LoVo (cell line): ENCODE results near the gene PREB.
"Not testable (repeated sequence)": the region's sequence is repeated elsewhere in the genome, so short reads cannot be mapped to it uniquely, and the experiment has no call there.

ENCODE experiments used
- DNase-seq: peaks from one replicate; pipeline ENCODE4 v3.0.0-alpha.2; 2016; ENCODE audit warnings: low spot score

The PREB gene

GRCh38 chr2:27127883-27128667 is 6.4 kb downstream of the PREB start:
- no peak for DNase-seq

- no peak for DNase-seq
These were observed 8.2 kb downstream of the PREB start for GRCh38 chr2:27126252-27126710.

GRCh38 chr2:27125104-27125503 is 9.3 kb downstream of the PREB start:
- DNase-seq = no peak

GRCh38 chr2:27123302-27124150 is 10.9 kb downstream of the PREB start, which contains the start of gene ABHD1:
TSS of gene ABHD1 (plus strand) at chr2:27123815. CDS start at chr2:27123949, 134 bp downstream.
- peak; percentile 63 for DNase-seq

- DNase-seq = no peak
These were observed 11.6 kb downstream of the PREB start for GRCh38 chr2:27122791-27123190.

GRCh38 chr2:27121906-27122305 is 12.5 kb downstream of the PREB start:
- no peak for DNase-seq

- DNase-seq = not testable (repeated sequence)
These were observed 15.1 kb downstream of the PREB start for GRCh38 chr2:27119330-27119670.

GRCh38 chr2:27118525-27119329 is 15.7 kb downstream of the PREB start, which contains the start of gene CGREF1:
TSS of gene CGREF1 (minus strand) at chr2:27119128. CDS start at chr2:27104366, 14,762 bp downstream.
- no peak for DNase-seq

GRCh38 chr2:27117995-27118524 is 16.4 kb downstream of the PREB start:
- DNase-seq = no peak

- no peak for DNase-seq
These were observed 18.9 kb downstream of the PREB start for GRCh38 chr2:27115519-27115918.

GRCh38 chr2:27111392-27112078 is 22.9 kb downstream of the PREB start:
- not testable (repeated sequence) for DNase-seq

GRCh38 chr2:27110603-27111352 is 23.7 kb downstream of the PREB start:
- not testable (repeated sequence) for DNase-seq

- DNase-seq = no peak
These were observed 25.4 kb downstream of the PREB start for GRCh38 chr2:27109083-27109482.

GRCh38 chr2:27108221-27108620 is 26.2 kb downstream of the PREB start:
- no peak for DNase-seq

- no peak for DNase-seq
These were observed 28.5 kb downstream of the PREB start for GRCh38 chr2:27105981-27106380.

GRCh38 chr2:27102329-27102728 is 32.1 kb downstream of the PREB start:
- no peak for DNase-seq

GRCh38 chr2:27100036-27100435 is 34.4 kb downstream of the PREB start:
- DNase-seq = no peak

GRCh38 chr2:27099334-27099955 is 35.0 kb downstream of the PREB start:
- no peak for DNase-seq

- no peak for DNase-seq
These were observed 37.1 kb downstream of the PREB start for GRCh38 chr2:27097341-27097740.

- no peak for DNase-seq
These were observed 37.6 kb downstream of the PREB start for GRCh38 chr2:27096748-27097297.
